BJ (cell line): Measurements from ENCODE around the gene TMEM82. TPM values are rescaled to one million over a fixed set of nuclear protein-coding genes. Genes with fewer than 3 reads are reported as not detected.

Experiments used
- CTCF ChIA-PET: fragments of 350-600 bp; formaldehyde crosslinking; extraction: SDS; loops from one replicate; lab custom pipeline; 2021; ENCODE audit warnings: antibody characterized with exemption, inconsistent platforms; lab: Yijun Ruan, JAX
- POLR2A ChIA-PET: fragments of 300-600 bp; sonication (Branson Sonifier 250); formaldehyde crosslinking; extraction: SDS; loops from one replicate; lab custom pipeline; 2021; ENCODE audit warnings: antibody characterized with exemption; lab: Charles Lee
- DNase-seq: peaks from one replicate; pipeline ENCODE4 v3.0.0-alpha.2; 2011; ENCODE audit warnings: low read depth
- H3K27me3 ChIP-seq: 2 replicates; pipeline ENCODE4 v1.6.0; 2011; ENCODE audit warnings: low read length; ENCODE audit not compliant: control insufficient read depth, insufficient read depth
- H3K36me3 ChIP-seq: 2 replicates; pipeline ENCODE4 v1.5.1; 2011; ENCODE audit warnings: low read length; ENCODE audit not compliant: control insufficient read depth, insufficient read depth
- H3K4me3 ChIP-seq: 2 replicates; pipeline ENCODE4 v1.5.1; 2011; ENCODE audit warnings: low read depth, mild to moderate bottlenecking, control low read depth, low read length
- polyA plus RNA-seq: library from polyadenylated mRNA; depleted of rRNA; stranded (reverse); fragments of >200 nt; gene quantifications from 2 replicates; pipeline ENCODE4 v1.2.3, GENCODE V29; 2011
- TF ChIP-seq, protein P1 (sequence below): IDR thresholded peaks from 2 replicates; pipeline ENCODE4 v1.5.1; 2011; ENCODE audit warnings: low read depth, mild to moderate bottlenecking, control low read depth, inconsistent platforms, low read length, moderate library complexity; ENCODE audit not compliant: insufficient read depth

The TMEM82 gene
- polyA plus RNA-seq, 1 experiment, result not detected

- TF ChIP-seq, protein P1, sequence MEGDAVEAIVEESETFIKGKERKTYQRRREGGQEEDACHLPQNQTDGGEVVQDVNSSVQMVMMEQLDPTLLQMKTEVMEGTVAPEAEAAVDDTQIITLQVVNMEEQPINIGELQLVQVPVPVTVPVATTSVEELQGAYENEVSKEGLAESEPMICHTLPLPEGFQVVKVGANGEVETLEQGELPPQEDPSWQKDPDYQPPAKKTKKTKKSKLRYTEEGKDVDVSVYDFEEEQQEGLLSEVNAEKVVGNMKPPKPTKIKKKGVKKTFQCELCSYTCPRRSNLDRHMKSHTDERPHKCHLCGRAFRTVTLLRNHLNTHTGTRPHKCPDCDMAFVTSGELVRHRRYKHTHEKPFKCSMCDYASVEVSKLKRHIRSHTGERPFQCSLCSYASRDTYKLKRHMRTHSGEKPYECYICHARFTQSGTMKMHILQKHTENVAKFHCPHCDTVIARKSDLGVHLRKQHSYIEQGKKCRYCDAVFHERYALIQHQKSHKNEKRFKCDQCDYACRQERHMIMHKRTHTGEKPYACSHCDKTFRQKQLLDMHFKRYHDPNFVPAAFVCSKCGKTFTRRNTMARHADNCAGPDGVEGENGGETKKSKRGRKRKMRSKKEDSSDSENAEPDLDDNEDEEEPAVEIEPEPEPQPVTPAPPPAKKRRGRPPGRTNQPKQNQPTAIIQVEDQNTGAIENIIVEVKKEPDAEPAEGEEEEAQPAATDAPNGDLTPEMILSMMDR, result no peak
Measured at GRCh38 chr1:15767941-15768340, 25.6 kb downstream of the TMEM82 start.

DNA sequence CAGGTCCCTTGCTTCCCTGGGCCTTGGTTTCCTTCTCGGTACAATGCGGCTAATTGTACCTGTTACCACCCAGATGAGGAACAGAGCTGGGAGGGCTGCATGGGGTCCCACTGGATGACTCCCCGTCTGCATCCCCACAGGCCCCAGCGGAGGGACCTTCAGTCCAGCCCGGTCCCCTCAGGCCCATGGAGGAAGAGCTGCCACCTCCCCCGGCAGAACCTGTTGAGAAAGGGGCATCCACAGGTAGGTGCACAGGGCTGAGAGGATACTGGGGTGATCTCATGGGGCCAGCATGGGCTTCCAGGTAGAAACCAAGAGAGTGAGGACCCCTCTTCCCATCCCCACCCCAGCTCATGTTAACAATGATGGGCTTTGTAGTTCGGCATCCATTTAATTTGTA is 26.1 kb downstream of the TMEM82 start:
- TF ChIP-seq, protein P1, result no peak
- peaks cover 48% of the 10 kb centered on the region for H3K36me3 ChIP-seq
- no peak for DNase-seq
- no peaks in the 10 kb centered on the region for H3K27me3 ChIP-seq
- ChIA-PET POLR2A (interaction anchor here (0.6 kb wide), 1 partner anchor 8 kb away, joined by 3 read pairs; no protein-coding TSS in a partner anchor), CTCF (no interaction called here)
- H3K4me3 ChIP-seq, result no peak overlapping the region

More at GRCh38 chr1:15767941-15768340, 25.6 kb downstream of the TMEM82 start:
- POLR2A ChIA-PET, result no interaction called here
- peaks cover 48% of the 10 kb centered on the region for H3K36me3 ChIP-seq
- H3K4me3 ChIP-seq, result no peak overlapping the region
- H3K27me3 ChIP-seq, result no peaks in the 10 kb centered on the region
- no peak for DNase-seq
- CTCF ChIA-PET, result no interaction called here

- no peak for DNase-seq
Measured at GRCh38 chr1:15770313-15770962, 28.1 kb downstream of the TMEM82 start.

DNA sequence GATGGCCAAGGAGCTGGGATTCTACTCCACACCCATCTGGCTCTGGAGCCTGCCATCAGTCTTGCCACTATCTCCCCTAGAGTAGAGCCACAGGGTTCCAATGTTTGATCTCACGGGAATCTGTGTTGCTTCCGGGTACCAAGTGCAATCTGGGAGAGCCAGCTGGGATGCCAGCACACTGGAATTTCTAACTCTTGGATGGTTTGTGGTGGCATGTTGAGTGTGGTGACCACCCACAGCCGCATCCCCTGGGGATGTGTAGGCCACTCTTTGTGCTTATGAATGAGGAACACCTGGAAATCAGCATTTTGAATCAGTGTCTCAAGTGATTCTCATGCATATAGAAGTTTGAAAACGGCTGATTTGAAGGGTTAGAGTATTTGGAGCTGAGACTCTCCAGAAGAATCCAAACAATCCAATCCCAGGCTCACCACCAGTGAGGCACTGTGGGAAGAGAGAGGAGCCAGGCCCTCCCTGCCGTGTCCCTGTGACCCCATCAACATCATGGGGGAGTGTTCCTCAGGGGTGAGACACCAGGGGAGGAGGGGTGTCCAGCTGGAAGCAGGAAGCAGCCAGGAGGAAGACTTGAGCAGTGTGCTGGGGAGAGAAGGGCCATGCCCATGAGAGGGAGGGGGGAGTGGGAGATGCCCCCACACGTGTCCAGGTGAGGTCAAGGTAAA is 29.7 kb downstream of the TMEM82 start:
- TF ChIP-seq, protein P1, result no peak
- no peak for DNase-seq
- Histone ChIP-seq H3K4me3 (no peak overlapping the region), H3K36me3 (peaks cover 48% of the 10 kb centered on the region), H3K27me3 (no peaks in the 10 kb centered on the region)
- CTCF ChIA-PET, result interaction anchor here (1.6 kb wide), 1 partner anchor 19 kb away, joined by 6 read pairs; no protein-coding TSS in a partner anchor
- POLR2A ChIA-PET, result interaction anchor here (0.6 kb wide), 1 partner anchor 169 kb away, joined by 3 read pairs; no protein-coding TSS in a partner anchor

More at GRCh38 chr1:15770313-15770962, 28.1 kb downstream of the TMEM82 start:
- H3K36me3 ChIP-seq, result peaks cover 47% of the 10 kb centered on the region
- ChIA-PET POLR2A (no interaction called here), CTCF (interaction anchor here (0.6 to 1.3 kb wide), 2 partner anchors 10 to 367 kb away, joined by 3 to 4 read pairs; no protein-coding TSS in a partner anchor)
- H3K27me3 ChIP-seq, result no peaks in the 10 kb centered on the region
- H3K4me3 ChIP-seq, result no peak overlapping the region
- TF ChIP-seq, protein P1, result no peak

GRCh38 chr1:15775706-15776105 is 33.4 kb downstream of the TMEM82 start:
- no peaks in the 10 kb centered on the region for H3K27me3 ChIP-seq
- DNase-seq, result no peak
- ChIA-PET POLR2A (no interaction called here), CTCF (interaction anchor here (0.6 to 1.8 kb wide), 2 partner anchors 16 to 39 kb away, joined by 3 to 5 read pairs; partner anchors contain the start of gene SLC25A34)
- TF ChIP-seq, protein P1, result no peak
- no peak overlapping the region for H3K4me3 ChIP-seq
- H3K36me3 ChIP-seq, result peaks cover 47% of the 10 kb centered on the region
